GM23338 (cell line): Measurements from ENCODE around the gene RPTOR. TPM values are rescaled to one million over a fixed set of nuclear protein-coding genes. Genes with fewer than 3 reads are reported as not detected.
A peak's percentile ranks its signal among the peaks of the same experiment; 100 is the strongest.

Experiments used
- ATAC-seq: fragments of 200-7000 bp; cut with Tn5 transposase; 3 replicates; pipeline ENCODE4 v1.9.1; 2020
- DNase-seq: peaks from one replicate; pipeline ENCODE4 v3.0.0-alpha.2; 2015; ENCODE audit warnings: low spot score
- H2AFZ ChIP-seq: fragments of 200-600 bp; sonication (generic); 2 replicates; pipeline ENCODE4 v1.8.0; 2016; ENCODE audit warnings: antibody characterized with exemption, mild to moderate bottlenecking, moderate library complexity
- H3F3A ChIP-seq: fragments of 200-600 bp; sonication (generic); replicated peaks from 2 replicates; pipeline ENCODE4 v1.8.0; 2017; ENCODE audit warnings: antibody characterized with exemption, mixed run types, low read depth
- H3K27ac ChIP-seq: fragments of 200-600 bp; sonication (generic); 2 replicates; pipeline ENCODE4 v1.6.1; 2016; ENCODE audit warnings: low read depth
- H3K27me3 ChIP-seq: fragments of 200-600 bp; sonication (generic); 2 replicates; pipeline ENCODE4 v1.8.0; 2016; ENCODE audit warnings: mild to moderate bottlenecking, mixed run types, moderate library complexity; ENCODE audit not compliant: insufficient read depth
- H3K36me3 ChIP-seq: fragments of 200-600 bp; sonication (generic); 2 replicates; pipeline ENCODE4 v1.8.0; 2016; ENCODE audit warnings: mild to moderate bottlenecking; ENCODE audit not compliant: insufficient read depth
- H3K4me1 ChIP-seq: fragments of 200-600 bp; sonication (generic); 2 replicates; pipeline ENCODE4 v1.8.0; 2016; ENCODE audit warnings: mild to moderate bottlenecking, moderate library complexity; ENCODE audit not compliant: insufficient read depth
- H3K4me2 ChIP-seq: fragments of 200-600 bp; sonication (generic); 2 replicates; pipeline ENCODE4 v1.7.1; 2017; ENCODE audit warnings: mixed run types
- H3K4me3 ChIP-seq: fragments of 200-600 bp; sonication (generic); 2 replicates; pipeline ENCODE4 v1.6.1; 2016; ENCODE audit warnings: mixed run types
- H3K79me2 ChIP-seq: fragments of 200-600 bp; sonication (generic); replicated peaks from 2 replicates; pipeline ENCODE4 v1.8.0; 2017; ENCODE audit warnings: mild to moderate bottlenecking; ENCODE audit not compliant: insufficient read depth
- H3K9me2 ChIP-seq: fragments of 200-600 bp; sonication (generic); 2 replicates; pipeline ENCODE4 v1.8.0; 2017; ENCODE audit not compliant: insufficient read depth
- H4K20me1 ChIP-seq: fragments of 200-600 bp; sonication (generic); replicated peaks from 2 replicates; pipeline ENCODE4 v1.8.0; 2017; ENCODE audit warnings: mild to moderate bottlenecking; ENCODE audit not compliant: insufficient read depth
- H3K27ac Mint-ChIP-seq: 2 replicates; pipeline ENCODE4 v1.8.0; 2020; ENCODE audit warnings: inconsistent platforms, mild to moderate bottlenecking, moderate library complexity, mixed read lengths
- H3K27me3 Mint-ChIP-seq: 3 replicates; pipeline ENCODE4 v1.8.0; 2022; ENCODE audit warnings: low read depth, mild to moderate bottlenecking, moderate library complexity, mixed read lengths, inconsistent platforms; ENCODE audit not compliant: insufficient read depth, poor library complexity
- H3K36me3 Mint-ChIP-seq: 3 replicates; pipeline ENCODE4 v1.8.0; 2021; ENCODE audit warnings: low read depth, mild to moderate bottlenecking, inconsistent platforms, moderate library complexity, mixed read lengths
- H3K4me1 Mint-ChIP-seq: 3 replicates; pipeline ENCODE4 v1.8.0; 2020; ENCODE audit warnings: mild to moderate bottlenecking, inconsistent platforms, mixed read lengths
- H3K4me3 Mint-ChIP-seq: 3 replicates; pipeline ENCODE4 v1.8.0; 2021; ENCODE audit warnings: moderate library complexity, mild to moderate bottlenecking, inconsistent platforms, mixed read lengths
- H3K9me3 Mint-ChIP-seq: 3 replicates; pipeline ENCODE4 v1.8.0; 2020; ENCODE audit warnings: moderate library complexity, mild to moderate bottlenecking, inconsistent platforms, mixed read lengths
- CTCF ChIP-seq, 2 experiments: fragments of 200-600 bp in 1 of 2; sonication (generic) in 1 of 2; conservative IDR thresholded peaks; 2 replicates each; pipeline versions ENCODE4 v1.5.1 to v1.6.1; 2016 to 2017; ENCODE audit warnings: antibody characterized with exemption in 2 of 2, low read depth in 2 of 2, mild to moderate bottlenecking in 2 of 2, moderate library complexity in 1 of 2
- ETS1 ChIP-seq: IDR thresholded peaks from 2 replicates; pipeline ENCODE4 v1.6.1; 2016; ENCODE audit warnings: antibody characterized with exemption
- EZH2 ChIP-seq: fragments of 200-600 bp; sonication (generic); IDR thresholded peaks from one replicate; pipeline ENCODE4 v1.8.0; 2017; ENCODE audit warnings: antibody characterized with exemption, mild to moderate bottlenecking, low read depth; ENCODE audit not compliant: unreplicated experiment
- EZH2phosphoT487 ChIP-seq: fragments of 200-600 bp; sonication (generic); IDR thresholded peaks from one replicate; pipeline ENCODE4 v1.8.1; 2018; ENCODE audit warnings: antibody characterized with exemption; ENCODE audit not compliant: unreplicated experiment
- JUNB ChIP-seq: IDR thresholded peaks from one replicate; pipeline ENCODE4 v1.6.1; 2016; ENCODE audit warnings: antibody characterized with exemption; ENCODE audit not compliant: unreplicated experiment
- NANOG ChIP-seq: IDR thresholded peaks from 2 replicates; pipeline ENCODE4 v1.6.1; 2016; ENCODE audit warnings: antibody characterized with exemption, borderline replicate concordance
- STAT1 ChIP-seq: IDR thresholded peaks from one replicate; pipeline ENCODE4 v1.6.1; 2016; ENCODE audit warnings: antibody characterized with exemption; ENCODE audit not compliant: unreplicated experiment
- ZNF114 ChIP-seq: fragments of 250-450 bp; sonication (Bioruptor Pico); IDR thresholded peaks from 2 replicates; pipeline ENCODE4 v1.5.0; 2020; ENCODE audit warnings: mild to moderate bottlenecking, moderate library complexity
- ZNF462 ChIP-seq: fragments of 250-450 bp; sonication (Bioruptor Pico); IDR thresholded peaks from 2 replicates; pipeline ENCODE4 v1.5.0; 2020; ENCODE audit warnings: mild to moderate bottlenecking, moderate library complexity
- polyA plus RNA-seq: library from polyadenylated mRNA; unstranded; fragments of >200 nt; fragmentation: Nextera tagmentation; extraction: Ambion mirVana; gene quantifications from 2 replicates; pipeline ENCODE4 v1.2.1, GENCODE V29; 2016
- total RNA-seq: library from RNA; depleted of rRNA; stranded (reverse); fragments of >200 nt; shearing (Covaris generic); gene quantifications from 2 replicates; pipeline ENCODE4 v1.2.3, GENCODE V29; 2014

The RPTOR gene
- total and polyA plus RNA-seq, 2 experiments from 2014 or later: 9.5 to 38.0 TPM

GRCh38 chr17:80689129-80689619, 144.5 kb downstream of the RPTOR start:
- no peak overlapping the region for H3K27ac ChIP-seq
- Mint-ChIP-seq H3K27ac (no peak overlapping the region), H3K9me3 (no peaks in the 10 kb centered on the region), H3K36me3 (no peaks in the 10 kb centered on the region), H3K4me1 (peaks cover 20% of the 10 kb centered on the region), H3K27me3 (peaks cover 6% of the 10 kb centered on the region), H3K4me3 (no peak overlapping the region)
- no peaks in the 10 kb centered on the region for H3K27me3 ChIP-seq
- no peaks in the 10 kb centered on the region for H3K9me2 ChIP-seq
- DNase-seq (no peak), ATAC-seq (peak; percentile 17; the same call in 1 of the 3 replicates)
- H3F3A ChIP-seq: no peaks in the 10 kb centered on the region
- no peaks in the 10 kb centered on the region; the same call in 1 of the 2 replicates for H3K4me1 ChIP-seq
- TF ChIP-seq NANOG (no peak), ZNF114 (no peak), CTCF (conservative IDR thresholded peaks at IDR 0.05; ENCODE audit: low read depth in 2 of 2) (no peak), JUNB (no peak), EZH2phosphoT487 (no peak), ETS1 (no peak), ZNF462 (no peak), EZH2 (no peak), STAT1 (no peak)
- H3K79me2 ChIP-seq: peaks cover 60% of the 10 kb centered on the region
- no peaks in the 10 kb centered on the region for H3K36me3 ChIP-seq
- H3K4me3 ChIP-seq: no peak overlapping the region
- peaks cover 5% of the 10 kb centered on the region; the same call in 1 of the 2 replicates for H4K20me1 ChIP-seq
- H3K4me2 ChIP-seq: no peak overlapping the region
- H2AFZ ChIP-seq: no peak overlapping the region
